ENCODE measurements around the gene RTL3.

- TF ChIP-seq ZNF274 (IDR thresholded peaks at IDR 0.05; ENCODE audit: low read depth, low read length) (no peak), YY1 (IDR thresholded peaks at IDR 0.05; ENCODE audit: insufficient read depth, insufficient read length) (no peak)
Measured at GRCh38 chrX:78673246-78673645, 14.1 kb upstream of the RTL3 start.
